CD4-positive, alpha-beta T cell treated with Interleukin-6 for 4 hours (primary cell): ENCODE data around the gene KCNJ1.

Experiments used
- DNase-seq: peaks from one replicate; pipeline ENCODE4 v3.0.0-alpha.2; 2020; ENCODE audit warnings: mixed read lengths

KCNJ1 gene

DNA sequence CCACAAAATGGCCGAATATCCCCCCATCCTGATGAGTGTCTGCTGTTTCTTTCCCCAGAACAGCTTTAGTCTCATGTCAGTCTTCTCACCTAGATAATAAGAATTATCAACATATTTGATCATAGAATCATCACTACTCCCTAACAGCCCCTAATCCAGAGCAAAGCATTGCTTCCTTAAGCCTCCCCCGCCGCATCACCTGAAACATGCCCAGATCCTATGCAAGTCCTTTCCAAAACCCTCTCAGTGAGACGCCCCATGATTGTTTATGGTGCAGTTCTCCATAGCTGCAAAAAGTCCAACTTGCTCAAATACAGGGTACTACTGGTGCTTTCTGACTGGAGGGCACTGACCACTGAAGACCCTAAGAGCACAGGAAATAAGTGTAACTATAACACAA, 20.1 kb downstream of the KCNJ1 start:
- DNase-seq = no peak

DNA sequence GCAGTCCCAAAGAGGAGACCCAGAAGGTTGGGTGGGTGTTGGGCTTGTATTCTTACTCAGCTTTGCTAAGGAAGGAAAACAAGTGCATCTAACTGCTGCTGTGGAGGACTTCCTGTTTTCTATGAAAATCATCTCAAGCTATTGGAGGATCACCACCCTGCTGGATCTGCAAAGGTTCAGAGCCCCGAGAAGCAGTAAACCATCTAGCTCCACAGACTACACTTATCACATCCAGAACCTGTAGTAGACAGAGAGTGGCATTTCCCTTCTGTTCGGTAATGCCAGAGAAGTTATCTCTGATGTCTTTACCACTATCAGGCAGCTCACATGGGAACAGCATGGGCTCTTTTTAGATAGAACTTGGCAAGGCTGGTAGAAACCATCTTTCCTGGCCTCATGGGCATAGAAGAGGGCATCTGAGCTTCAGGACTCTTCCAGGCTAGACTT, 21.7 kb downstream of the KCNJ1 start:
- peak; percentile 41 for DNase-seq

DNA sequence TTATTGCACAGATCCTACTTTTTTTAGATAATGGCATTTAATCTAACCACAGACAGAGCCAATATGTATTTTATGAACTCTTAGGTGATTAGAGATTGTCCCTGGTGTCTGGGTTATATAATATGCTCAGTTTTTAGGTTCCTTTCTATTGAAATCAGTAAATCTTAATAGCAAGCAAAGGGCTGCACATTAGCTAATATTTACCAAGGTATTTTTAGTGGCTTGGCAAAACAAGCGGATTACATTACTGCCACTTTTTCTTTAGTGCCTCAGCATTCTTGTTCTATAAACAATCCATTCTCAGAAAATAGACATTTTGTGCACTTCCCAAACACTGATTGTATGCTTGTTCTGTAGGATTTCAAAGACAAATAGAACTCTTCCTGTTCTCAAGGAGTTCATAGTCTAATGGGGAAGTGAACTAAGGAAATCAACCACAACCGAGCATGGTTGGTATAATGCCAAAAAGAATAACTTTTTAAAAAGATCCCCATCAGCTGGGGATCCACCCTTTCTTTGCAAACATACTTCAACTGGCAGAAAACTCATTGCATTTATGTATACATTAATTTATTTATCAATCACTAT, 23.8 kb downstream of the KCNJ1 start:
- DNase-seq = no peak

DNA sequence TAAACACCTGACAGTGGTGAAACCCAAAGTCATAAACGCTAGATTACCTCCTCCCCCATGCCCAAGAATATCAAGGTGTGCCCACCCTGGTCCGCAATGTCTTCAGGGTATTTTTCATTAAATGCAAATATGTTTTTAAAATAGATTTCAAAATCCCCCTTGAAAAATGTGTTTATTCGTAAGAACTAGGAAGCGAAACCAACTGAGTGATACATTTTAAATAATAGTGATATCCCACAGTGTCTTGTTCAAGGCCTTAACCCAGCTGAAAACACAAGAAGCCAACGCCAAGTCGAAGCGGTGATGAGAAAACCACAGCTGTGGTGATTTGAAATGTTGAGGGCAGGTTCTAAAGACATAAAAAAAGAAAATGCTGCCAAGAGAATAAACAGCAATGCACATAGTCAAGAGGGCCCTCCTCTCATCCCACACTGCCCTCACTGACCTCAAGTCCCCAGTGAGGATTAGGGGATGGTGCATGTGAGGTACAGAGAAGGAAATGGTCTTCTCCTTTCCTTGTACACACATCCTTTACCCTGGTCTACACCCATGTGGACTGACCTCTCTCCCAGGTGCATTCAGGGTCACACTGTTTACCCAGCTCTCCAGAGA, 25.5 kb downstream of the KCNJ1 start:
- no peak for DNase-seq

DNA sequence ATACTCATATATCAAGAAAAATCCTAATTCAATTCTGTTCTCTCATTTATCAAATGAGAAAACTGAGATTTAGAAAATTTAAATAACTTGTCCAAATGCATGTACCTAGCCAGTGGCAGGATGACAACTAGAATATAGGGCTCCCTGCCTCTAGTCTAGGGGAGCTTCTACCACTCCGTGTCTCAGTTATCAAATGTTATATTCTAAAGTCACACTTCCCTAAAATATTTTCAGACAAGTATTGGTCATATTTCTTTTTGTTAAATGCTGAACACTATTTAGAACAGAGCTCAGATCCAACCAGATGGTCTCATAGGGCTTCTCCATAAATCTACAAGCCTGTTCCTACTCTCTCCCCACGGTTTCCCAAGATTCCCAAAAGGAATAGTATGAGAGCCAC, 26.3 kb downstream of the KCNJ1 start:
- DNase-seq = no peak

DNA sequence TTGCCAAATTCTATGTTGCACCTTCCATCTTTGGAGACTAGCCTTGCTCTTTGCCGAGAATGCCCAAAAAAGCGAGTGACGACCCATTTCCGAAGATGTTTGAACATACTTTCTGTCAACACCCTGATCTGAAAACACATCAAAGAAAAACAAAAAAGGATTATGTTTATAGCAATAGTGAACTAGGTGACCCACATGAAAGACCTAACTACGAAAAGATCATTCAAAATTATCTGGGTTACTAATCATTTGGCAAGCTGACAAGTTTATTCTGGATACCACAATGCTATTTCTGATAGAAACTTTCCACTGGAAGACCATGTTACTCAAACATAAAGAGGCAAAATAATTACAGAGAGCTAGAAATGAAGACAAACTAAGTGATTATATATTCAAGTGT, 27.0 kb downstream of the KCNJ1 start:
- peak; percentile 31 for DNase-seq

DNA sequence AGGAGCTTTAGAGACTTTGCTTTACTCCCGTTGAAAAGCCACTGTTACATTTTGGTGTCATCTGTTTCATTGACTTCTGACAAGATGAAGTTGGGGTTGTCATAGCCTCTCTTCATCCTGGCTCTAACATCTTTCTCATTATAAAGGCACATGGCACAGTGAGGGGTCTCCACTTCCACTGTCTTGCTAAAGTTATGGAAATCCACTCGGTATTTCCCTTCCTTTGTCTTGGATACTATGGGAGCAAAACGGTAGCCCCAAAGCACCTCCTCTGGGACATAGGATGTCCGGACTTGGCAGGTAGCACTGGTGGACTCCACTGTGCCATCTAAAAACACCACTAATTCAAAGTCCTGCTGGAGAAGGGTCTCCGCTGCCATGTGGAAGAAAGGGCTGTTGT, 28.0 kb downstream of the KCNJ1 start:
- no peak for DNase-seq

DNA sequence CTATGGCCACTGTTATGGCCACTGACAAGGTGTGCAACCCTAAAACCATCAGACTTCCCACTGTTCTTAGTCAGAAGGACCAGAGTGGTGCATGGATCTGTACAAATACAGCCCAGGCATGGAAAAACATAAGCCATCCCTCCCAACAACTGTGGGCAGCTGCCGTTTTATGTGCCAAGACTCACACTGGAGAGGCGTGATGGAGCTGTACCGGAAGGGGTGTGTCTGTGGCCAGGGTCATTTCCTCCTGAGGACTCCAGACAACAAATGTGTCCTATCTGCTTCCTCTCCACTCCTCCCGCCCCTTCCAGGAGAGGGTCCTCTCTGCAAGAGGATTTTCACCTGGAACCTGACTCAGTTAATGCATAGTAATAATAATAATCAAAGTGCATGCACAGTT, 29.5 kb downstream of the KCNJ1 start:
- DNase-seq = peak; percentile 38

DNA sequence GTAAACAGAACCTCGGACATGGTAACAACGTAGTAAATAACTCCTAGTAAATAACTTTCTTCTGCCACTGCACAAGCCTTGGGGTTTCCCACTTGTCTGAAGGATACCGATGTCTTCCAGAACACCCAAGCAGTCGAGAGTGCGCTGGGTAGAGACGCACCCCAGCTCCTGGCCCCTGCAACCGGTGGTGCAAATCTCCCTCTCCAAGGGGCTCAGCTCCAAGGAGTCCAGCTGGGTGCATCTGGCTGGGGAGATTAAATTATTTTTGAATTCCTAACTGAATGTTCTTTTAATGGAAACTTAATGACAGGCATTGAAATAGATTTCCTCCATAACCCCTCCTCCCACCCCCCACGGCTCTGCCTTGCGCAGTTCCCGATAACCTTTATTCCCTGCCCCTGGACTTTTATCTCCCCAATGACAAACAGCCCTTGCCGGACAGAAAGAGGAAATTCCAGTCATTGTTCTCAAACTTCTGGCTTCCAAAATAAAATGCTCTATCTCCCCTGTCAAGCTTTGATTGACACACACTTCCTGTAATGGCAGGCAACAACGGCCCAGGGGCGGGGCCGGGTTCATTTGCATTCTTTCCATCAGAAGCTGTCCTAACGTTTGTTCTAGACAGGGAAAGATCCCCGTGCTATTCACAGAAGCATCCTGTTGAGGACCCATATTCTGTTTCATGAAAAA, 31.2 kb downstream of the KCNJ1 start:
- DNase-seq = no peak

DNA sequence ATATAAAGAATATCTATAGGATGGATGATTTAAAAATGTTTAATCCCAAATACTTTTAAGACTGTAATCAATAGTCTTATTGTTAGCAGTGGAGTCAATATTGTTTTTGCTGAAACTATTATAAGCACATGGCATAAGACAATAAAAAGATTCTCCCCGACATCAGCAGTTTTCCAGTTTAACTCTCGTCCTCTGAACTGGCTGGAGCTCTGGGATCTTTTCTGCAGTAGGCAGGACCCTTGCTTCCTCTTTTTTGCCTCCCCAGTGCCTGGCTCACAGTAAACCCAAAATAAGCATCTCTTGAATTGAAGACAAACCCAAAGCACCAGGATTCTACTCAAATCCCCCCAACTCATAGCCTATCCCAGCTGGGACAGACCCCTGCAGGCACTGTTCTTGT, 32.9 kb downstream of the KCNJ1 start:
- no peak for DNase-seq

DNA sequence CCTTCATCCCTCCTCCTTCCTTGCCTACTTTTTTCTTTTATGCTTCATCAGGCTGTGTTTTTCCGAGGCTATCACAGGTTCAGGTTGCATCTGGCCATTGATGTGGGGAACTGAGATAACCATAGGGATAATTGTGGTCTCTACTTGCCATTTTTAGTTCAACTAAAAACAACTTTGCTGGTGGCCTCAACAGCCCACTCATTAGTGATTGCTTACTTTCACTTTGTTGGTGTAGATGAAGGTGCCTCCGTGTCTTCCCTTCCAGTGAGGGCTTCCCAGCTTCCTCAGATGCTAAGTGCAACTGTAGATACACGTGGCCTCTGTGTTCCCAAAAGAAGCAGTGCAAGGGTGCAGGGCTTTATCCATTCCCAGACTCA, 35.0 kb downstream of the KCNJ1 start:
- no peak for DNase-seq

DNA sequence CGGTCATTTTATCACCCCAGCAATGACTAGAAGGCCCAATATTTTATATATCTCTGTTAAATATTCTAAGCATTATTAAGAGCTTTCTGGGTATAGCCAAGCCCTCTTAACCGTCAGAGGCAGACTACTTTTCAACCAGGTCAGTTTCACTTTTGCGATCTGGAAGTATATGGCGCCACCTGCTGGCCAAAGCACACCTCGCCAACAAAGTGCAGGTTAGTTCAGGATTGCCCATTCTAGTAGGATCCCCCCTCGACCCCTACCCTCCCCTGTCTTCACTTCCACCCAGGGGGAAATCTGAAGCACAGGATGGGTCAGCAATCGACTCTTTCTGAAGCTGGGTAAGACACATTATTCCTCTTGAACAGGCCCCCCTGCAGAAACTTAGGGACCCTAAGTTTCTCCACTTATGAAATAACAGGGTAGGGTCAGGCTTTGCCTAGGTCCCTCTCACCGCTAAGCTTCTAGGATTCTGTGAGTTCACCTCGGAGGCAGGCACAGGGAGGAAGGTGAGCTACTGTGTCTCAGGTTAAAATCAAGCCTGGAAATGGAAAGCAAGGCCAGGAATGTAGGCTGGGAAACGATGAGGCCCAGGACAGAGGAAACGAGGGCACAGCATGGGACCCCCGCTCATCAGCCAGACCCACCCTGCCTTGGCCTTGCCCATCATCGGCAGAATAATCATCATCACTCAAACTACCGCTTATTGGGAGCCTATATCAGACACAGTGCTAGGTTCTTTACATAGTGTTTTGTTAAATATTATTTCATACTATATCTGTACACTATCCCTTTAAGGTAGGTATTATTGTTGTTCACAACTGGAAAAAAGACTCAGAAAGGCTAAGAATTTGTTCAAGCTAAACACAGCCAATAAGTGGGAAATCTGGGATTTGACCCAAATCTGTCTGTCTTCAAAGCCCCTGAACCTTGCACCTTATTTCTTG, 35.6 kb downstream of the KCNJ1 start:
- peak; percentile 91 for DNase-seq

DNA sequence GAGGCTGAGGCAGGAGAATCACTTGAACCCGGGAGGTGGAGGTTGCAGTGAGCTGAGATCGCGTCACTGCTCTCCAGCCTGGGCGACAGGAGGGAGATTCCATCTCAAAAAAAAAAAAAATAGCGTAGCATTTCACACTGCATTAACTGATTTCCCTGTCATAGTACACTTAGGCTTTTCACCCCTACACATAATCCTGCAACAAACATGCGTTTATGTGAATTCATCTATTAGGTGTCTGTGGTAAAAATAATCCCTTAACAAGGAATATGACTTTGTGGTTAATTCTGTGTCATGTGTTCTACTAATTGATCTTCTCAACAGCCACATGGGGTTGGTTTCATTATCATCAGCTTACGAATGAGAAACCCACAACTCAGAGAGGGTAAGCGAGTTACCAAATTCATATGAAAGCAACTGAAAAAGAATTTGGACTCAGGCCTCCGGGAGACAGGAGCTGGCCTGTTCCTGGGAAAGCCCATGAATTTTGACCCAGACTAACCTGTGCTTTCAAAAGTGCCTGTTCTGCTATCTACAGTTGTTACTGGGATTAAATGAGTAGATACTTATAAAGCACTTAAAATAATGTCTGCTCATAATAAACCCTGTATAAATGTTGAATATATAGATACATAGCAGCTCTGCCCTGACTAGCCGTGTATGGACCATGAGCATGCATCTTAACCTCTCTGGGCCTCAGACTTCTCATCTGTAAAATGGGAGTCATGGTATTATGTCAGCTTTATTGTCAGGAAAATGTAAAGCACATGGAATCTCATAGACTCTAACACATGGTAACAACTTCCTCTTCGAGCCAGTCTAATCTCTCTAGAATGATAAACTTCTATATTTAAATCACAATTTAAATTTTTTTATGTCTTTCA, 36.6 kb downstream of the KCNJ1 start:
- DNase-seq = peak; percentile 10

DNA sequence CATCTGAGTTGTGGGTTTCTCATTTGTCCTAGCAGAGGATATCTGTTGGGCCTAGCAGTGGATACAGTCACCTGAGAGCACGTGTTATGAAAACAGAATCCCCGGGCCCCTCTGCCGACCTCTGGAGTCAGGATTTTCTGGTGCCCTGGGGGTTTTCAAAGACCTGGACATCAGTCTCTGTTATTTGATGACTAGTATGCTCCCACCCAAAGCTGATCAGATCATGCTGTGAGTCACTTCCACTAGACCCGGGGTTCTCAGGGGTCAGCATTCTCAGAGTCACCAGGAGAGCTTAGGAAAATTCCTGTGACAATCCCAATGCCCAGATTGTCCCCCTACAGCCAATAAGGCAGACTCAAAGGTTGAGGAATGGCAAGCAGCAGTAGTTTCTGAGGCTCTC, 38.7 kb downstream of the KCNJ1 start:
- no peak for DNase-seq

DNA sequence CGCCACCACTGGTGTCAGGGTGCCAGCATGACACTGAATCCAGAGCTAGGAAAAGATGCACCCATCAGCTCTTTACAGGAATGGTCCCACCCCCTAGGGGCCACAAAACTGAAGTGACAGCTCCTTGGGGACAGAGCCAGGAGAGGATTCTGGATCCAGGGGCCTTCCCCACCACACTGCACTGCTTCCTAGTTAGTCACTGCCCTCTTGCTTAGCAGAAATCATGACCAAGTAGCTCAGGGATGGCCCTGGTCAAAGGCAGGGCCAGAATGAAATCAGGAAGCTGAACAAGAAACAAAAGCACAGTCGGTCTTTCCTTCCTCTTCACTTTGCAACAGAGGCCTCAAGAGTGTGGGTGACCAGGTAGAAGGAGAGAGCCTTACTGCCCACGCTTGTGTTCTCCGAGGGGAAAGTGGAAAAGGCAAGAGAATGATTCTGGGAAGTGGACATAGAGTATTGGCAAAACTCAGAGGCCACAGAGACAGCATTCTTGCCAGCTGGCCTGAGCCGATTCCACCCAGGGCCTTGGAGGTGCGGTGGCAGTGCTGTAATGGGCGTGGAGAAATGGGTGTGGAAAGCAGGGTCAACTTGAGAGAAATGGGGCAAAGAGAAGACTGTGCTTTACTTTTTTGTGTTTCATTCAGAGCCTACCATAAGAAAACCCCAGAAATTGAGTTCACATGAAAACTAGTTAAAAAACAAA, 39.8 kb downstream of the KCNJ1 start:
- no peak for DNase-seq

DNA sequence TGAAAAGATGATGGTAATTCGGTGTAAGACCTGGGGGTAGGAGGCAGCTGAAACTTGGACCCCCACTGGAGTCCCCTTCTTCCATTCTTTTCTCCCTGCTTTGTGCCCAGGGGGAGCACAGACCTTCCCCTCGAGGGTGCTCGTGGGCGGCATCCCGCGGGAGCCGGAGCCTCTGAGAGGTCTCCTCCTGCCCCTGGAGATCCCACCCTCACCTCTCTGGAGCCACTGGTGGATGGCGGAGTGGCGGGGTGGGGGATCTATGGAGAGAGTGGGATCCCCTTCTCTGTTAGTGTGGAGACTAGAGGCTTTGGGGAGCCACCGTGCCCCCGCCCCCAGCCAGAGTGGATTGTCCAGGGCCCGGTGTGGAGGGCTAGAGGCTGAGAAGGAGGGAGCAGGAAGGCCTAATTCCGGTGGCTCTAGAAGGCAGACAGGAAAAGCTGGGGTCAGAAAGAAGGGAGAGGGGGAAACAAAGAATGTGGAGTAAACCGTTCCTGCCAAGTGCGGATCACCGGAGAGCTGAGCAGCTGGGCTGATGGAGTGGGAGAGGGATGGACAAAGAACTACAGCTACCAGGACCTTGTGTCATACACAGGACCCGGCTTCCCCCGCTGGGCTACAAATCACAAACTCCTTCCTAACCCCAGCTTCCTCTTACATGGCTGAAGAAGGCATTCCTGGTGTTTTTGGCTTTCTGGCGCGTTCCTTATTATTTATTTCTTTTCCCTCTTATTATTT, 41.9 kb downstream of the KCNJ1 start:
- DNase-seq = no peak

DNA sequence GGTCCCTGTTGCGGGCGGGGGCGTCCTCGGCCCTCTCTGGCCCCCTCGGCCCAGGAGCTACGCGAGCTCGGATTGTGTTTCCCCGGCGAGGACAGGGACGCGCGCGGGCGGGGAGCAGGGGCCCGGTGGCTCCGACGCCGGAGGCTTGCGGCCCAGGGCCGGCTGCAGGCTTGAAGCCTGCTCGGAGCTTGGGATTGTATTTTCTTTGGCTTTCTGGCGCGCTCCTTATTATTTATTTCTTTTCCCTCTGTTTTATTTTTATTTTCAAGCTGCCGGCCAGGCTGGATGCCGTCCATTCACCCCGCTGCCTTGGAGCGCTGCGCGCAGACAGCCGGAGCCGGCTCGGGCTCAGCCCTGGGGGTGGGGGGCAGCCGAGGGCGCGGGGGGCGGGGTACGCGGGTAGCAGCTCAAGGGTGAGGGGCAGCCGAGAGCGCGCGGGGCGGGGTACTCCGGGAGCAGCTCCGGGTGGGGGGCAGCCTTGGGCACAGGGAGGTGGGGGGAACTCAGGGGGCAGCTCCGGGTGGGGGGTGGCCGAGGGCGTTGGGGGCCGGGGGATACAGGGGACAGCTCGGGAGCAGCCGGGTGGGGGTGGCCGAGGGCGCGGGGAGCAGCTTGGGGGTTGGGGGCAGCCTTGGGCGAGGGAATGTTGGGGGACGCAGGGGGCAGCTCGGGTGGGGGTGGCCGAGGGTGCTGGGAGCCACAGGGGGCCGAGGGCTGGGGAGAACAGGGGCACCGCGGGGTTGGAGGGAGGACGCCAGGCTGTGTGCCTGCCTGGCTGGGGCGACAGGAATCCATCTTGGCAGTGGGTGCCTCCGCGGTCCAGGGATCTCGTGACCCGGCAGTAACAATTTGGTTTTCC, 42.7 kb downstream of the KCNJ1 start:
- no peak for DNase-seq

DNA sequence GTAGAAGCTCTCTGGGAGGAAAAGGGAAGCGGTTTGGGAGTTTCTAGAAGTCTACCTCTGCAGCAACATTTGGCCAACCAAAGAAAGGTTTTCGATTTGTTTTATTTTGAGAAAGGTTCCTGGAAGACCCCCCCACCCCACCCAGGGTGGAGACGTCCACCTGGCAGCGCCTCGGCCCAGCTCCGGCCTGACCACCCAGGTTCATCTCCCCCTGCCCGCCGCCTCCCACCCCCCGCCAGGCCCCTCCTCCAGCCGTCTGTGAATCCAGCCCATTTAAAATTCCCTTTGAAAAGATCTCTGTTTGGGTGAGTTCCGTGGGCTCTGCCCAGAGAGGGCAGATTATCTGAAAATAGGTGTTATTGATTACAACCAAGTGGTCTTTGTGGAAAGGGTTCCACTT, 43.3 kb downstream of the KCNJ1 start:
- no peak for DNase-seq

DNA sequence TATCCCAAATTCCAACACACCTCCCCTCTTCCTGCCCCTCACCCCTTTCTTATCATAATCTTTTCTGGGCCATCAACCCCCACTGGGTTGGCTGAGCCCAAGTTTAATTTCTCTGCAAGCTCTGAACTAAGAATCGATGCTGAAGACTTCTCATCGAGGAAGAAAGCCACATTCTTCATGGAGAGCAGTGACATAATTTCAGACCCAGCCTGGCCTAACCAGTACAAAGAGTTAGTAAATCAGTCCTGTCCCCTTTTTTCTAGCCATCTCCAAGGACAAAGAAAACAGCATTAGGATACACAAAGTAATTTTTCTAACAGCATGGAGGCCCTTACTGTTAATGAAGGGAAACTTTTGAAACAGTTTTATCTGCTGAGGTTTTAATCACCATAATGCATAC, 45.0 kb downstream of the KCNJ1 start:
- no peak for DNase-seq

DNA sequence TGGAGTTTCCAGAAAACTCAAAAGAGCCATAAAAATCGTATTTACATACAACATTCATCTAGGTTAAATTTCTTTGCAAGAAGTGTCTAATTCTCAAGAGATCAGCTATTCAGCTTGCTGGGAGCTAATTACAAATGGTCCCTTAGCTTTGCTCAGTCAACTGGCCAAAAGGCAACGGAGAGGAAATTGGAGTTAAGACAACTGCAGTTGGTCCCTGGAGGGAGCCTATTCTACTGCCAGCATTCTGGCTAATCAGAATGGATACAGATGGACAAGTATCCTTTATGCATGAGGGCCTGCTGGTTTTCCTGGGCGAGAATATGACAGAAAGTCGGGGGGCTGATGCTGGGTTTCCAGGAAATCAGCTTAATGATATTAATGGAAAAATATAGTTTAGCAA, 45.5 kb downstream of the KCNJ1 start:
- DNase-seq = no peak
